Measurements from ENCODE around the gene ACOX3.

The ACOX3 gene

GRCh38 chr4:8465615-8466611, 25.4 kb upstream of the ACOX3 start:
- H3K4me3 ChIP-seq (ENCODE audit: low read depth, low read length): no peak overlapping the region
- no peak for TF ChIP-seq CTCF (IDR thresholded peaks at IDR 0.05; ENCODE audit: borderline replicate concordance, insufficient read depth, low read depth, low read length)

- TF ChIP-seq CTCF (IDR thresholded peaks at IDR 0.05; ENCODE audit: borderline replicate concordance, insufficient read depth, low read depth, low read length): no peak
- H3K4me3 ChIP-seq (ENCODE audit: low read depth, low read length): no peak overlapping the region
Observed at GRCh38 chr4:8464381-8464780, 23.9 kb upstream of the ACOX3 start.

DNA sequence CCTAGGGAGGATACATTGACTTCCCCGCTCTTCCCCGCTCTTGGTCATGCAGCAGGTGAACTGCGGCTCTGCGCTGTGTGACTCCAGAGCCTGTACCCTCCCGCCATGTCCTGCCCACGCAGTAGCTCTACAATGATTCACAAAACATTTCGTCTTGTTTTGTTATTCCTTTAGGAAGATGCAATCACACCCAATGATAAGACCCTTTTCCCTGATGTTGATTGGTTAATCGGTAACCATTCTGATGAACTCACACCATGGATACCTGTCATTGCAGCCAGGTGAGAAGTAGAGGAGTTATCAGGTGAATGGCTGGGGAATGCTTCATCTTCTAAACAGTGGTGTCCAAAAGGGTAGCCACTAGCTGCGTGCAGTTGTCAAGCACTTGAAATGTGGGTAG, 23.3 kb upstream of the ACOX3 start:
- H3K4me3 ChIP-seq (ENCODE audit: low read depth, low read length): no peak overlapping the region
- TF ChIP-seq CTCF (IDR thresholded peaks at IDR 0.05; ENCODE audit: borderline replicate concordance, insufficient read depth, low read depth, low read length): no peak

DNA sequence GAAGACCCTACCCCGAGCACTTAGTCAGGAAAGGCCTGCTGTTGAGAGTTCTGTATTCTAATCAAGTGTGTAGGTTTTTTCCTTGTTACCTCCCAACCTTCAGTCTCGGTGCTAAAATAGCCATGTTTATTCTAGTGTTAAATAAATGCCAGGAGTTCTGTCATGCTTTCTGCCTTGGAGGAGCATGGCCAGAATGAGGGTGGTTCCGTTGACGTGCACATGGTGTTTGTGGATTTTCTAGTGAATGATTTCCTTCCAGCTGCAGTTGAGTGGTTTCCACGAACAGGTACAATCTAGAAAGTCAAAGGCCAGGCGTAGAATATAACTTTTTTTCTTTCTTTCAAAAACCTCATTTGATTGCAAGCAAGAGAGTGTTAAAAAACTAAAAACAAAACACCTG, 21.1 kb upstream of the ACOX3 start:
- TF ChIP-seq CTCF (IDR thresholded peaks at IDR 0.05; ENCODE audit: borderline replicate concordance, insufficient read depth, low read depth, low read length): no peak

DNA sequence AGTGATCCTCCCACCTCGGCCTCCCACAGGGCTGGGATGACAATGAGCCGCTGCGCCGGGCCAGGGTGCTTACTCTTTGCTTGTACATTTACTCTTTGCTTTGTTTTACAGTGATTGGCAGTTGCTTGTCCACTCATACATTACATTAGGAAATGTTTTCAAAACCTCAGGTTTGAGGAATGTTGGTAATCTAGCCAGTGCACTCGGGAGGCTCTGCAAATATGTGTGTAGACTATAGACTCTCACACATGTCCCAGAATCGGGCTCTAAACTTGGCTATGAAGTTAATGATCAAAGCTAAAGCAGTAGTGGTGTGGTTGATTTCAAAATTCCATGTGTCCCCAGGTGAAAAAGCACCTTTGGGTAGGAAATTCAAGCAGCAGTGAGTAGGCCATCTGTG, 20.6 kb upstream of the ACOX3 start:
- H3K4me3 ChIP-seq (ENCODE audit: low read depth, low read length): no peak overlapping the region
- TF ChIP-seq CTCF (IDR thresholded peaks at IDR 0.05; ENCODE audit: borderline replicate concordance, insufficient read depth, low read depth, low read length): no peak

More for the DNA sequence above, 21.1 kb upstream of the ACOX3 start:
- no peak overlapping the region for H3K4me3 ChIP-seq (ENCODE audit: low read depth, low read length)

DNA sequence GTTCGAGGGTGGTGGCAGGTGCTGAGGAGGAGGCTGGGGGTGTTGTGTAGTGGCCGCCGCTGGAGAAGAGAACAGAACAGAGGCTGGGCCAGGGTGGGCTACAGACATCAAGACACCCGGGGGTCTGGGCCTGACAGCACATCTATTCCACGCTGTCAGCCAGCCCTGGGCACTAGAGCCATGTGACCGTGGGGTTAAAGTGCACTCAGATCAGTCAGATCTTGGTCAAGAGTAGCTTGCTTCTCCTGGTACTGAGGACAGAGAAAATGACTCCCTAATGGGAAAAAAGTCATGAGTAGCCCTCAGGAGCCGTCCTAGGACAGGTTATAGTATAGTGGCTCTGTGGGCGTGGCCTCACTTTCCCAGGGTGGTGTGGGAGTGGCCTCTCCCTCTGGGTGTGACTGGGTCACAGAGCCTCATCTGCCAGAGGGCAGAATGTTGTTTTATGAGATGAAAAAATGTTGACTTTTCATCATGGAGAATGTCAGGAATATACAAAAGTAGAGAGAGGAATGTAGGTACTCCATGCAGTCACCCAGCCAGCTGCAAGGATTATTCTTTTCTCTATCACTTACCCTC, 19.4 kb upstream of the ACOX3 start:
- no peak for TF ChIP-seq CTCF (IDR thresholded peaks at IDR 0.05; ENCODE audit: borderline replicate concordance, insufficient read depth, low read depth, low read length)
- no peak overlapping the region for H3K4me3 ChIP-seq (ENCODE audit: low read depth, low read length)
